Cardiac fibroblast (primary cell): ENCODE data around the gene DHH.

Experiments used
- DNase-seq, 2 donors: peaks; one replicate each; pipeline versions ENCODE4 v3.0.0 to v3.0.0-alpha.2; 2010; ENCODE audit warnings: low read depth in 2 of 2
- H3K4me3 ChIP-seq, 2 donors: replicated peaks in 1 of 2; 1 replicate in 1 of 2; 2 replicates in 1 of 2; pipeline ENCODE4 v1.5.1; 2011; ENCODE audit warnings: low read depth in 2 of 2, low read length in 2 of 2, mild to moderate bottlenecking in 2 of 2, moderate library complexity in 1 of 2
- CTCF ChIP-seq: IDR thresholded peaks from one replicate; pipeline ENCODE4 v1.5.1; 2011; ENCODE audit warnings: low read depth, mild to moderate bottlenecking, low read length, inconsistent platforms

The DHH gene

GRCh38 chr12:49043241-49043640 lies 51.4 kb downstream of the DHH start:
- no peak overlapping the region for H3K4me3 ChIP-seq
- TF ChIP-seq CTCF = no peak
- no peak for DNase-seq

GRCh38 chr12:49041881-49042484 lies 52.6 kb downstream of the DHH start:
- no peak overlapping the region for H3K4me3 ChIP-seq
- DNase-seq = no peak
- TF ChIP-seq CTCF = no peak

- TF ChIP-seq CTCF = no peak
- DNase-seq = no peak
- H3K4me3 ChIP-seq = no peak overlapping the region
Measured at GRCh38 chr12:49041036-49041880, 53.3 kb downstream of the DHH start.

GRCh38 chr12:49040364-49040855 lies 54.2 kb downstream of the DHH start:
- no peak for TF ChIP-seq CTCF
- DNase-seq = no peak
- no peak overlapping the region for H3K4me3 ChIP-seq

- no peak for TF ChIP-seq CTCF
- no peak for DNase-seq
- H3K4me3 ChIP-seq = no peak overlapping the region
Measured at GRCh38 chr12:49039421-49040363, 54.9 kb downstream of the DHH start.

- H3K4me3 ChIP-seq = no peak overlapping the region
- DNase-seq = no peak
- no peak for TF ChIP-seq CTCF
Measured at GRCh38 chr12:49038291-49038955, 56.2 kb downstream of the DHH start.
